Hepatocyte (in vitro differentiated cells): ENCODE results near the gene HCAR1. TPM values are rescaled to one million over a fixed set of nuclear protein-coding genes. Genes with fewer than 3 reads are reported as not detected.

Experiments used
- DNase-seq: peaks from one replicate; pipeline ENCODE4 v3.0.0-alpha.2; 2016; ENCODE audit warnings: low spot score
- H2AFZ ChIP-seq: fragments of 200-600 bp; sonication (generic); 2 replicates; pipeline ENCODE4 v1.6.0; 2016; ENCODE audit warnings: antibody characterized with exemption, mild to moderate bottlenecking
- H3K27ac ChIP-seq: fragments of 200-600 bp; sonication (generic); 2 replicates; pipeline ENCODE4 v1.5.1; 2016; ENCODE audit warnings: mild to moderate bottlenecking
- H3K27me3 ChIP-seq: fragments of 200-600 bp; sonication (generic); 2 replicates; pipeline ENCODE4 v1.6.1; 2016
- H3K36me3 ChIP-seq: fragments of 200-600 bp; sonication (generic); replicated peaks from 2 replicates; pipeline ENCODE4 v1.5.1; 2016; ENCODE audit warnings: low read depth; ENCODE audit not compliant: insufficient read depth
- H3K4me1 ChIP-seq: fragments of 200-600 bp; sonication (generic); 2 replicates; pipeline ENCODE4 v1.5.1; 2016; ENCODE audit warnings: mild to moderate bottlenecking, moderate library complexity; ENCODE audit not compliant: insufficient read depth
- H3K4me2 ChIP-seq: fragments of 200-600 bp; sonication (generic); 2 replicates; pipeline ENCODE4 v1.6.0; 2016
- H3K4me3 ChIP-seq: fragments of 200-600 bp; sonication (generic); 2 replicates; pipeline ENCODE4 v1.5.1; 2016; ENCODE audit warnings: mild to moderate bottlenecking
- H3K79me2 ChIP-seq: fragments of 200-600 bp; sonication (generic); 2 replicates; pipeline ENCODE4 v1.6.0; 2017; ENCODE audit warnings: mild to moderate bottlenecking
- H3K9me2 ChIP-seq: fragments of 200-600 bp; sonication (generic); replicated peaks from 2 replicates; pipeline ENCODE4 v1.6.0; 2017; ENCODE audit warnings: mild to moderate bottlenecking; ENCODE audit not compliant: insufficient read depth
- H3K9me3 ChIP-seq: fragments of 200-600 bp; sonication (generic); 2 replicates; pipeline ENCODE4 v1.5.1; 2016; ENCODE audit warnings: low read depth, mild to moderate bottlenecking
- H4K20me1 ChIP-seq: fragments of 200-600 bp; sonication (generic); 2 replicates; pipeline ENCODE4 v1.6.0; 2016; ENCODE audit warnings: mild to moderate bottlenecking; ENCODE audit not compliant: insufficient read depth, poor library complexity, severe bottlenecking
- EZH2 ChIP-seq: fragments of 200-600 bp; sonication (generic); IDR thresholded peaks from 2 replicates; pipeline ENCODE4 v1.6.1; 2016; ENCODE audit warnings: antibody characterized with exemption, mild to moderate bottlenecking, borderline replicate concordance
- EZH2phosphoT487 ChIP-seq: fragments of 200-600 bp; sonication (generic); IDR thresholded peaks from one replicate; pipeline ENCODE4 v1.6.1; 2018; ENCODE audit warnings: antibody characterized with exemption, mild to moderate bottlenecking, low read depth, moderate library complexity; ENCODE audit not compliant: unreplicated experiment, severe bottlenecking
- WGBS: methylation state at CpG from one replicate; pipeline ENCODE4 v1.1.6; 2016; ENCODE audit warnings: low lambda C conversion rate; ENCODE audit errors: missing lambda C conversion rate; 5-methylcytosine and 5-hydroxymethylcytosine counted together
- polyA plus RNA-seq: library from polyadenylated mRNA; unstranded; fragments of >200 nt; fragmentation: Nextera tagmentation; extraction: Ambion mirVana; gene quantifications from 2 replicates; pipeline ENCODE4 v1.2.1, GENCODE V29; 2016
- total RNA-seq: library from RNA; depleted of rRNA; stranded (reverse); fragments of >200 nt; gene quantifications from 2 replicates; pipeline ENCODE4 v1.2.3, GENCODE V29; 2014
- TF ChIP-seq, protein P1 (sequence below): fragments of 200-600 bp; sonication (generic); IDR thresholded peaks from 2 replicates; pipeline ENCODE4 v1.5.1; 2016; ENCODE audit warnings: antibody characterized with exemption, mild to moderate bottlenecking; ENCODE audit not compliant: poor library complexity

The HCAR1 gene, protein sequence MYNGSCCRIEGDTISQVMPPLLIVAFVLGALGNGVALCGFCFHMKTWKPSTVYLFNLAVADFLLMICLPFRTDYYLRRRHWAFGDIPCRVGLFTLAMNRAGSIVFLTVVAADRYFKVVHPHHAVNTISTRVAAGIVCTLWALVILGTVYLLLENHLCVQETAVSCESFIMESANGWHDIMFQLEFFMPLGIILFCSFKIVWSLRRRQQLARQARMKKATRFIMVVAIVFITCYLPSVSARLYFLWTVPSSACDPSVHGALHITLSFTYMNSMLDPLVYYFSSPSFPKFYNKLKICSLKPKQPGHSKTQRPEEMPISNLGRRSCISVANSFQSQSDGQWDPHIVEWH
- 0.40 and 0.63 TPM in 2 replicates for total RNA-seq
- polyA plus RNA-seq, result 0.19 TPM in 1 of 2 replicates, not detected in the other

DNA sequence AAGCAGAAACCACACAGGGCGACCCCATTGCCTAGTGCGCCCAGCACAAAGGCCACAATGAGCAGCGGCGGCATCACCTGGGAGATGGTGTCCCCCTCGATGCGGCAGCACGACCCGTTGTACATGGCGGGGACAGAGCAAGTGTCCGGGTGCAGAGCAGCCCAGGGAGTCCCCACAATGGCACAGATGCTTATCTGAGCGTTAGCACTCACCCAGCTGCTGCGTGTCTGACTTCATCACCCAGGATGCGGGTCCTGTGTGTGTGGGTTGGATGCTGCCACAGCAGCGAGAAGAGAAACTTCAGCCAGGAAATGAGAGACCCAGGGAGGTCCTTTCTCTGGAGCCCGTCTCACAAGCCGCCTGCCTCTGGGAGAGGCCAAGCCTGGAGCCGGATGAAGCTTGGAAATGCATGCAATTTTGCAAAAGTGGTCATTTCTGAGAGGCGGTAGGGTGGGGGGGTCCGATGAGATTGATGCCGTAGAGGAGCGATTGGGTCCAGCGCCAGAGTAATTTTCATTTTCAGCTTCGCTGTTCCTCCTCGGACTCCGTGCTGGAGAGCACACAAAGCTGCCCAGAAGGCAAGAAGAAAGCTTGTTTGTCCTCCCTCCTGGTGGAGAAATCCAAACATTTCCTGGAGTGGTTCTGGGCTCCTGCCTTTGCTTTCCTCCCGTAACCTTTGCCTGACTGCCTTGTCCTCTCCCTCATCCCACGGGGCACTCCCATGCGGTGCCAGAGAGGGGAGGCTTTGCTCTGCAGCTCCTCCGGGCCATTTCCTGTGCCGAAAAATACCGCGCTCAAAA, at the start of gene HCAR1:
TSS of gene HCAR1 (minus strand) at position 630 of the 800 bp plus-strand sequence. CDS start at position 125, 505 bp downstream.
- 78% methylated on average over 32 of the region's 32 CpGs for WGBS
- Histone ChIP-seq H3K27ac (no peak within 1 kb of the TSS), H3K79me2 (no peaks in the 10 kb centered on the region), H3K4me3 (no peak within 1 kb of the TSS), H3K4me1 (peaks cover 5% of the 10 kb centered on the region), H2AFZ (no peak within 1 kb of the TSS), H3K36me3 (no peaks in the 10 kb centered on the region), H3K27me3 (no peaks in the 10 kb centered on the region), H3K9me2 (no peaks in the 10 kb centered on the region), H3K4me2 (peak within 1 kb of the TSS; percentile 29), H4K20me1 (no peaks in the 10 kb centered on the region), H3K9me3 (no peaks in the 10 kb centered on the region)
- peak; percentile 24 for DNase-seq
- TF ChIP-seq, protein P1, sequence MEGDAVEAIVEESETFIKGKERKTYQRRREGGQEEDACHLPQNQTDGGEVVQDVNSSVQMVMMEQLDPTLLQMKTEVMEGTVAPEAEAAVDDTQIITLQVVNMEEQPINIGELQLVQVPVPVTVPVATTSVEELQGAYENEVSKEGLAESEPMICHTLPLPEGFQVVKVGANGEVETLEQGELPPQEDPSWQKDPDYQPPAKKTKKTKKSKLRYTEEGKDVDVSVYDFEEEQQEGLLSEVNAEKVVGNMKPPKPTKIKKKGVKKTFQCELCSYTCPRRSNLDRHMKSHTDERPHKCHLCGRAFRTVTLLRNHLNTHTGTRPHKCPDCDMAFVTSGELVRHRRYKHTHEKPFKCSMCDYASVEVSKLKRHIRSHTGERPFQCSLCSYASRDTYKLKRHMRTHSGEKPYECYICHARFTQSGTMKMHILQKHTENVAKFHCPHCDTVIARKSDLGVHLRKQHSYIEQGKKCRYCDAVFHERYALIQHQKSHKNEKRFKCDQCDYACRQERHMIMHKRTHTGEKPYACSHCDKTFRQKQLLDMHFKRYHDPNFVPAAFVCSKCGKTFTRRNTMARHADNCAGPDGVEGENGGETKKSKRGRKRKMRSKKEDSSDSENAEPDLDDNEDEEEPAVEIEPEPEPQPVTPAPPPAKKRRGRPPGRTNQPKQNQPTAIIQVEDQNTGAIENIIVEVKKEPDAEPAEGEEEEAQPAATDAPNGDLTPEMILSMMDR, result no peak
- TF ChIP-seq EZH2 (no peak), EZH2phosphoT487 (no peak)

DNA sequence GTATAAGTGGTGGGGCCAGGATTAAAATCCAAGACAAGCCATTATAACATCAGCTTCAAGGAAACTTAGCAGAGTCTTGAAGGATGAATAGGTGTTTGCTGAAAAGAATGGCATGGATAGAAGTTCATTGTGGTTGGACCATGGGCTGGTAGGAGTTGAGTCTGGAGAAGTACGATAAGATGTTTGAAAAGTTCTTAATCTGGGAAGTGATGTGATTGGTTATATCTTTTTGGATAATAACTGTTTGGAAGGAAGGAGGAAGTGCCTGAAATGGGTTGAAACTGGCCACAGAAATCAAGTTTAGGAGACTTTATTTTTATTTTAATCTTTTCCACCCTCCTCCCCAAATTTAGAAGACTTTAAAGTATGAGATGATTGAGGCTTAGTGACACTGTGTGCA, 26.9 kb upstream of the HCAR1 start:
- TF ChIP-seq EZH2phosphoT487 (no peak), EZH2 (no peak)
- TF ChIP-seq, protein P1, result no peak
- no peaks in the 10 kb centered on the region for H3K36me3 ChIP-seq
- 97% methylated on average over 1 of the region's 1 CpG for WGBS
- no peaks in the 10 kb centered on the region for H3K9me3 ChIP-seq
- no peak overlapping the region for H3K4me3 ChIP-seq
- peaks cover 11% of the 10 kb centered on the region for H3K4me1 ChIP-seq
- no peaks in the 10 kb centered on the region for H3K9me2 ChIP-seq
- peaks cover 11% of the 10 kb centered on the region for H4K20me1 ChIP-seq
- H2AFZ ChIP-seq, result no peak overlapping the region
- no peaks in the 10 kb centered on the region for H3K27me3 ChIP-seq
- H3K27ac ChIP-seq, result no peak overlapping the region
- DNase-seq, result no peak
- no peak overlapping the region for H3K4me2 ChIP-seq
- H3K79me2 ChIP-seq, result peaks cover 73% of the 10 kb centered on the region

DNA sequence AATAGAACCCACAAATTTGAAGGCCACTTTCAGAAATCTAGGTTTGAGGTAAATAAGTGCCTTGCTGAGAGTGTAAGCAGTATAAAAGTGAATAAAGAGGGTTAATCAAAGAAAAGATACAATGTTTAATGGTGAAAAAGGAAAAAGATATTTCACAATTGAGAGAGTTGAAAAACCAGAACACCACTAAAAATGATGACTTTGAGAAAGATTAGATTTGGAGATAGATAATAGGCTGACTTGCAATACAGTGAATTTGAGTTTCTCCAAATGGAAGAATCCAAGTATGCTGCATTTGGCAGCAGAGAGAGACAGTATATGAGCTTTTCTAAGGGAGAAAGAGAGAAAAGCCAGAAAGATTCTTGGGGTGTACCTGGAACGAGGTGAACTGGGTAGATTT, 24.1 kb upstream of the HCAR1 start:
- Histone ChIP-seq H2AFZ (no peak overlapping the region), H3K9me3 (no peaks in the 10 kb centered on the region), H3K9me2 (no peaks in the 10 kb centered on the region), H3K4me2 (no peak overlapping the region), H3K36me3 (no peaks in the 10 kb centered on the region), H3K27me3 (no peaks in the 10 kb centered on the region), H3K4me3 (no peak overlapping the region), H3K4me1 (peaks cover 11% of the 10 kb centered on the region), H4K20me1 (peaks cover under 1% of the 10 kb centered on the region), H3K27ac (no peak overlapping the region), H3K79me2 (peaks cover 60% of the 10 kb centered on the region)
- WGBS, result 86% methylated on average over 1 of the region's 1 CpG
- TF ChIP-seq EZH2phosphoT487 (no peak), EZH2 (no peak)
- TF ChIP-seq, protein P1, result no peak
- no peak for DNase-seq
